ENCODE data around the gene TERB2.
"Not testable (repeated sequence)": the region's sequence is repeated elsewhere in the genome, so short reads cannot be mapped to it uniquely, and the experiment has no call there.

TERB2 gene

GRCh38 chr15:44956388-44956787 is at the start of gene TERB2:
Gene TERB2, plus strand, starts transcription at chr15:44956687. Its CDS starts 32 bp downstream, at chr15:44956719.
- DNase-seq, result no peak

- no peak for DNase-seq
These were observed 47.1 kb upstream of the TERB2 start for GRCh38 chr15:44909423-44909822.

GRCh38 chr15:44910981-44911625 is 45.4 kb upstream of the TERB2 start:
- no peak for DNase-seq

- DNase-seq, result not testable (repeated sequence)
These were observed 44.3 kb upstream of the TERB2 start for GRCh38 chr15:44912186-44912585.

GRCh38 chr15:44912974-44913448 is 43.5 kb upstream of the TERB2 start:
- DNase-seq, result not testable (repeated sequence)

- no peak for DNase-seq
These were observed 38.4 kb upstream of the TERB2 start for GRCh38 chr15:44918136-44918535.

GRCh38 chr15:44928658-44929057 is 27.8 kb upstream of the TERB2 start:
- DNase-seq, result not testable (repeated sequence)

GRCh38 chr15:44930283-44930682 is 26.2 kb upstream of the TERB2 start:
- not testable (repeated sequence) for DNase-seq

- DNase-seq, result not testable (repeated sequence)
These were observed 1.8 kb downstream of the TERB2 start for GRCh38 chr15:44958302-44958701.

GRCh38 chr15:44968475-44968874 is 12.0 kb downstream of the TERB2 start:
- DNase-seq, result no peak

- peak; percentile 1 for DNase-seq
These were observed 14.5 kb downstream of the TERB2 start for GRCh38 chr15:44971036-44971435.

GRCh38 chr15:44976183-44976582 is 19.7 kb downstream of the TERB2 start:
- not testable (repeated sequence) for DNase-seq

GRCh38 chr15:44977781-44978180 is 21.3 kb downstream of the TERB2 start:
- not testable (repeated sequence) for DNase-seq

- not testable (repeated sequence) for DNase-seq
These were observed 23.3 kb downstream of the TERB2 start for GRCh38 chr15:44979617-44980339.

GRCh38 chr15:44984144-44984543 is 27.7 kb downstream of the TERB2 start:
- DNase-seq, result not testable (repeated sequence)

- not testable (repeated sequence) for DNase-seq
These were observed 30.0 kb downstream of the TERB2 start for GRCh38 chr15:44986346-44987055.

- DNase-seq, result not testable (repeated sequence)
These were observed 31.2 kb downstream of the TERB2 start for GRCh38 chr15:44987711-44988110.

- not testable (repeated sequence) for DNase-seq
These were observed 31.8 kb downstream of the TERB2 start for GRCh38 chr15:44988184-44988869.

GRCh38 chr15:44988870-44989219 is 32.4 kb downstream of the TERB2 start:
- not testable (repeated sequence) for DNase-seq

GRCh38 chr15:44997632-44998031 is 41.1 kb downstream of the TERB2 start:
- DNase-seq, result not testable (repeated sequence)

- no peak for DNase-seq
These were observed 42.6 kb downstream of the TERB2 start for GRCh38 chr15:44999105-44999504.

GRCh38 chr15:45001180-45001579 is 44.7 kb downstream of the TERB2 start:
- not testable (repeated sequence) for DNase-seq
